HFFc6 (cell line): ENCODE data around the gene FGF19. TPM values are rescaled to one million over a fixed set of nuclear protein-coding genes. Genes with fewer than 3 reads are reported as not detected.

Experiments
- DNase-seq: peaks from one replicate; pipeline ENCODE4 v3.0.0-alpha.2; 2018
- H3K27ac Mint-ChIP-seq: 2 replicates; pipeline ENCODE4 v1.8.0; 2020; ENCODE audit warnings: mild to moderate bottlenecking, mixed read lengths
- H3K27me3 Mint-ChIP-seq: 2 replicates; pipeline ENCODE4 v1.8.0; 2021; ENCODE audit warnings: mild to moderate bottlenecking, moderate library complexity, mixed read lengths; ENCODE audit not compliant: insufficient read depth
- H3K36me3 Mint-ChIP-seq: 2 replicates; pipeline ENCODE4 v1.8.0; 2021; ENCODE audit warnings: low read depth, mixed read lengths
- H3K4me1 Mint-ChIP-seq: 2 replicates; pipeline ENCODE4 v1.8.0; 2020; ENCODE audit warnings: low read depth, mixed read lengths
- H3K4me3 Mint-ChIP-seq: 2 replicates; pipeline ENCODE4 v1.8.0; 2020; ENCODE audit warnings: mild to moderate bottlenecking, moderate library complexity, mixed read lengths
- H3K9me3 Mint-ChIP-seq: 2 replicates; pipeline ENCODE4 v1.8.0; 2020; ENCODE audit warnings: mild to moderate bottlenecking, mixed read lengths
- total RNA-seq, 6 experiments: library from RNA; stranded (reverse); fragmentation: NEBNext Ultra II Directional; extraction: Animal tissue kit (Norgen Biotek cat#: 25700); gene quantifications; 2 replicates in 1 of 6; 3 replicates in 5 of 6; pipeline ENCODE4 v1.2.3, GENCODE V29; 2021
- TF ChIP-seq, protein P1 (sequence below): fragments of 200-600 bp; sonication (generic); IDR thresholded peaks from 2 replicates; pipeline ENCODE4 v1.5.0; 2021; ENCODE audit warnings: antibody characterized with exemption, mild to moderate bottlenecking

Gene FGF19
- total RNA-seq, 6 experiments from 2014 or later = not detected

DNA sequence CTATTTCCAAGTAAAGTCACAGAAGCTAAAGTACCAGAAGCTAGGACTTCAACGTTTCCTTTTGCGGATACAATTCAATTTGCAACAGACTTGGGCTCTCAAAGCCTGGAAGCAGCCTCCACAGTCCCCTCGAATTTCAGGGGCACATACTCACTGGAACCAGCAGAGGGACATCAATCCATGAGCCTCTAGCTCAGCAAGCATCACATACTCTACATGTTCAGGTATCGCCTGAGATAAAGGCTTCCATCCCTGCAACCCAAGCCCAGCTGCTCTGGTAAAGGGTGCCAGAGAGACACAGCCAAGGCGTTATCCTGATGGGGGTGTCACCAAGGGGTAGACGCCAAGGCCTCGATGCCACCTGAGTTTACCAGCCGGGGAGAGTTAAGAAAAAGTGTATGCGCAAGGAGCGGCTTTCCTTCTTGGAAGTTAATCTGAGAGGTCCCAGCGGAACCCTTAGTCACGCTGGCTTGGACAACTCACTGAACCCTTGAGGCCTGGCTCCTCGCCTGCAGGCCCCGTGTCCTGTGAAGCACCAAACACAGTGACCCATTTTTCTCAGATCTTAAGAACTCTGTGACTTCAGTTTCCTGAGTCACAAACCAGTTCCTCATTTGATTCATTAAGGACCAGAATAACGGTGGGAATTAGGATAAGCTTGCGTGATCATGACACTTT is 41.7 kb downstream of the FGF19 start:
- H3K4me1 Mint-ChIP-seq = peaks cover 6% of the 10 kb centered on the region; the same call in 1 of the 2 replicates
- H3K4me3 Mint-ChIP-seq = no peak overlapping the region
- TF ChIP-seq, protein P1, sequence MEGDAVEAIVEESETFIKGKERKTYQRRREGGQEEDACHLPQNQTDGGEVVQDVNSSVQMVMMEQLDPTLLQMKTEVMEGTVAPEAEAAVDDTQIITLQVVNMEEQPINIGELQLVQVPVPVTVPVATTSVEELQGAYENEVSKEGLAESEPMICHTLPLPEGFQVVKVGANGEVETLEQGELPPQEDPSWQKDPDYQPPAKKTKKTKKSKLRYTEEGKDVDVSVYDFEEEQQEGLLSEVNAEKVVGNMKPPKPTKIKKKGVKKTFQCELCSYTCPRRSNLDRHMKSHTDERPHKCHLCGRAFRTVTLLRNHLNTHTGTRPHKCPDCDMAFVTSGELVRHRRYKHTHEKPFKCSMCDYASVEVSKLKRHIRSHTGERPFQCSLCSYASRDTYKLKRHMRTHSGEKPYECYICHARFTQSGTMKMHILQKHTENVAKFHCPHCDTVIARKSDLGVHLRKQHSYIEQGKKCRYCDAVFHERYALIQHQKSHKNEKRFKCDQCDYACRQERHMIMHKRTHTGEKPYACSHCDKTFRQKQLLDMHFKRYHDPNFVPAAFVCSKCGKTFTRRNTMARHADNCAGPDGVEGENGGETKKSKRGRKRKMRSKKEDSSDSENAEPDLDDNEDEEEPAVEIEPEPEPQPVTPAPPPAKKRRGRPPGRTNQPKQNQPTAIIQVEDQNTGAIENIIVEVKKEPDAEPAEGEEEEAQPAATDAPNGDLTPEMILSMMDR = peak; percentile 62
- H3K36me3 Mint-ChIP-seq = peaks cover 18% of the 10 kb centered on the region
- peaks cover 31% of the 10 kb centered on the region for H3K27me3 Mint-ChIP-seq
- no peak overlapping the region for H3K27ac Mint-ChIP-seq
- DNase-seq = no peak
- peaks cover 4% of the 10 kb centered on the region for H3K9me3 Mint-ChIP-seq

DNA sequence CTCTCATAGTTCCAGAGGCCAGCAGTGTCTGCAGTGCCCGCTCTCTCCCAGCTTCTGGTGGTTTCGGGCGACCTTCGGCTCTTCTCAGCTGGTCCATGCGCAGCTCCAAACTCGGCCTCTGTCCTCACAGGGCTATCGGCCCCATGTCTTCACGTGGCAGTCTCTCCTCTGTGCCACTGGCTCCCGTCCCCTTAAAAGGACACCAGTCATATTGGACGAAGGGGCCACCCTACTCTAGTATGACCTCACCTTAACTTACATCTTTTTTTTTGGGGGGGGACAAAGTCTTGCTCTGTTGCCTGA is 42.5 kb downstream of the FGF19 start:
- Mint-ChIP-seq H3K27ac (no peak overlapping the region), H3K4me3 (no peak overlapping the region), H3K27me3 (peaks cover 39% of the 10 kb centered on the region), H3K4me1 (peaks cover 6% of the 10 kb centered on the region; the same call in 1 of the 2 replicates), H3K36me3 (peaks cover 18% of the 10 kb centered on the region), H3K9me3 (peaks cover 11% of the 10 kb centered on the region)
- TF ChIP-seq, protein P1 = no peak
- DNase-seq = no peak

GRCh38 chr11:69660001-69660500 is 43.8 kb downstream of the FGF19 start:
- TF ChIP-seq, protein P1 = no peak
- Mint-ChIP-seq H3K27ac (no peak overlapping the region), H3K4me3 (no peak overlapping the region), H3K27me3 (peaks cover 52% of the 10 kb centered on the region), H3K9me3 (peaks cover 19% of the 10 kb centered on the region), H3K4me1 (peaks cover 6% of the 10 kb centered on the region; the same call in 1 of the 2 replicates), H3K36me3 (peaks cover 18% of the 10 kb centered on the region)
- DNase-seq = no peak

- DNase-seq = no peak
- Mint-ChIP-seq H3K9me3 (peaks cover 19% of the 10 kb centered on the region), H3K36me3 (peaks cover 13% of the 10 kb centered on the region), H3K4me1 (peaks cover 6% of the 10 kb centered on the region; the same call in 1 of the 2 replicates), H3K4me3 (peak overlapping the region; percentile 28; the same call in 1 of the 2 replicates), H3K27me3 (peaks cover 56% of the 10 kb centered on the region), H3K27ac (no peak overlapping the region)
- TF ChIP-seq, protein P1 = peak; percentile 8; the same call in 1 of the 2 replicates
Measured at GRCh38 chr11:69659591-69659990, 44.2 kb downstream of the FGF19 start.

GRCh38 chr11:69658626-69659450 is 45.0 kb downstream of the FGF19 start:
- Mint-ChIP-seq H3K4me1 (peaks cover 6% of the 10 kb centered on the region; the same call in 1 of the 2 replicates), H3K36me3 (peaks cover 6% of the 10 kb centered on the region), H3K27ac (no peak overlapping the region), H3K27me3 (peaks cover 59% of the 10 kb centered on the region), H3K9me3 (peaks cover 19% of the 10 kb centered on the region), H3K4me3 (no peak overlapping the region; the same call in 1 of the 2 replicates)
- TF ChIP-seq, protein P1 = no peak
- no peak for DNase-seq
